ENCODE measurements around the gene HIRIP3.
A peak's percentile ranks its signal among the peaks of the same experiment; 100 is the strongest.

DNA sequence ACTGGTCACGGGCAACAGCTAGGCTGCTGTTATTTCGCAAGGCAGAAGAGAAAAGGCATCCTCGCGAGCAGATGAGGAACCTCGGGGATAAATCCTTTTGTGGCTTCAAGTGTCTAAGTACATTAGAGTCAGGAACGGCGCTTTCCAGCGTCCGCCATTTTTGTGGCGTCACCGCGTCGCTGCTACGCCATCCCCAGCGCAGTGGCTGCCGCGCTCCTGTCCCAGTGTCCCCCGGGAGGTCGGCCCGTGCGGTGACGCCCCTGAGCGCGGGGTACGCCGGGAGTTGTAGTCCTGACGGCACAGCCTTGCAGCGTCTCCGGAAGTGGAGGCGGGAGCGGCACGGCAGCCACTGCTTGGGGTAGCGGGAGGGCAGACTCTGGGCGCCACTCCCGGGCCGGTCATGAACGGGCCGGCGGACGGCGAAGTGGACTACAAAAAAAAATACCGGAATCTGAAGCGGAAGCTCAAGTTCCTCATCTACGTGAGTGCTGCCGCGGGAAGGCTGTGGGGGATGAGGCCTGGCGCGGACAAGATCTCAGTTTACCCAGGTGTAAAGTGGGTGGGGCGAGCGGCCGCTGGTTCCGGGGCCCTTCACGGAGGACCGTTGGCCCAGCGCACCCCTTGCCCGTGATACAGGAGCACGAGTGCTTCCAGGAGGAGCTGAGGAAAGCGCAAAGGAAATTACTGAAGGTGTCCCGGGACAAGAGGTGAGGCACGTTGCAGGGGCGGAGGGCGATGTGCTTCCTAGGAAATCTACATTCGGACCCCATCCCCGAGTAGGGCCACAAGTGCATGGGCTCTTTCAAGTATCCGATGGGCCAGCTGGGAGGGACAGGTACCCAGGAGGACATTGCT is 721 bp upstream of the HIRIP3 start, which contains the start of gene INO80E:
- TF ChIP-seq PPARA (CRISPR knock-in tag; IDR thresholded peaks at IDR 0.05; ENCODE audit: borderline replicate concordance) (no peak), TOX (CRISPR knock-in tag; IDR thresholded peaks at IDR 0.05; ENCODE audit: borderline replicate concordance) (no peak), ARNTL (CRISPR knock-in tag; IDR thresholded peaks at IDR 0.05; ENCODE audit: borderline replicate concordance, low read depth) (no peak), ZFP30 (CRISPR knock-in tag; IDR thresholded peaks at IDR 0.05) (no peak), ZFP3 (CRISPR knock-in tag; IDR thresholded peaks at IDR 0.05) (no peak), GLIS3 (CRISPR knock-in tag; IDR thresholded peaks at IDR 0.05) (0 out of 2 replicates have a peak, but pooled peaks have one; percentile 35), OSR1 (CRISPR knock-in tag; IDR thresholded peaks at IDR 0.05) (no peak), ZC3H10 (CRISPR knock-in tag; IDR thresholded peaks at IDR 0.05) (no peak), RARB (CRISPR knock-in tag; IDR thresholded peaks at IDR 0.05) (no peak)
- TF ChIP-seq, protein P1, sequence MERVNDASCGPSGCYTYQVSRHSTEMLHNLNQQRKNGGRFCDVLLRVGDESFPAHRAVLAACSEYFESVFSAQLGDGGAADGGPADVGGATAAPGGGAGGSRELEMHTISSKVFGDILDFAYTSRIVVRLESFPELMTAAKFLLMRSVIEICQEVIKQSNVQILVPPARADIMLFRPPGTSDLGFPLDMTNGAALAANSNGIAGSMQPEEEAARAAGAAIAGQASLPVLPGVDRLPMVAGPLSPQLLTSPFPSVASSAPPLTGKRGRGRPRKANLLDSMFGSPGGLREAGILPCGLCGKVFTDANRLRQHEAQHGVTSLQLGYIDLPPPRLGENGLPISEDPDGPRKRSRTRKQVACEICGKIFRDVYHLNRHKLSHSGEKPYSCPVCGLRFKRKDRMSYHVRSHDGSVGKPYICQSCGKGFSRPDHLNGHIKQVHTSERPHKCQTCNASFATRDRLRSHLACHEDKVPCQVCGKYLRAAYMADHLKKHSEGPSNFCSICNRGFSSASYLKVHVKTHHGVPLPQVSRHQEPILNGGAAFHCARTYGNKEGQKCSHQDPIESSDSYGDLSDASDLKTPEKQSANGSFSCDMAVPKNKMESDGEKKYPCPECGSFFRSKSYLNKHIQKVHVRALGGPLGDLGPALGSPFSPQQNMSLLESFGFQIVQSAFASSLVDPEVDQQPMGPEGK (CRISPR knock-in tag; IDR thresholded peaks at IDR 0.05; ENCODE audit: borderline replicate concordance) = no peak
- TF ChIP-seq, protein P2, sequence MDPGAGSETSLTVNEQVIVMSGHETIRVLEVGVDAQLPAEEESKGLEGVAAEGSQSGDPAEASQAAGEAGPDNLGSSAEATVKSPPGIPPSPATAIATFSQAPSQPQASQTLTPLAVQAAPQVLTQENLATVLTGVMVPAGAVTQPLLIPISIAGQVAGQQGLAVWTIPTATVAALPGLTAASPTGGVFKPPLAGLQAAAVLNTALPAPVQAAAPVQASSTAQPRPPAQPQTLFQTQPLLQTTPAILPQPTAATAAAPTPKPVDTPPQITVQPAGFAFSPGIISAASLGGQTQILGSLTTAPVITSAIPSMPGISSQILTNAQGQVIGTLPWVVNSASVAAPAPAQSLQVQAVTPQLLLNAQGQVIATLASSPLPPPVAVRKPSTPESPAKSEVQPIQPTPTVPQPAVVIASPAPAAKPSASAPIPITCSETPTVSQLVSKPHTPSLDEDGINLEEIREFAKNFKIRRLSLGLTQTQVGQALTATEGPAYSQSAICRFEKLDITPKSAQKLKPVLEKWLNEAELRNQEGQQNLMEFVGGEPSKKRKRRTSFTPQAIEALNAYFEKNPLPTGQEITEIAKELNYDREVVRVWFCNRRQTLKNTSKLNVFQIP (CRISPR knock-in tag; IDR thresholded peaks at IDR 0.05; ENCODE audit: borderline replicate concordance, low read depth) = no peak
- TF ChIP-seq, protein P3, sequence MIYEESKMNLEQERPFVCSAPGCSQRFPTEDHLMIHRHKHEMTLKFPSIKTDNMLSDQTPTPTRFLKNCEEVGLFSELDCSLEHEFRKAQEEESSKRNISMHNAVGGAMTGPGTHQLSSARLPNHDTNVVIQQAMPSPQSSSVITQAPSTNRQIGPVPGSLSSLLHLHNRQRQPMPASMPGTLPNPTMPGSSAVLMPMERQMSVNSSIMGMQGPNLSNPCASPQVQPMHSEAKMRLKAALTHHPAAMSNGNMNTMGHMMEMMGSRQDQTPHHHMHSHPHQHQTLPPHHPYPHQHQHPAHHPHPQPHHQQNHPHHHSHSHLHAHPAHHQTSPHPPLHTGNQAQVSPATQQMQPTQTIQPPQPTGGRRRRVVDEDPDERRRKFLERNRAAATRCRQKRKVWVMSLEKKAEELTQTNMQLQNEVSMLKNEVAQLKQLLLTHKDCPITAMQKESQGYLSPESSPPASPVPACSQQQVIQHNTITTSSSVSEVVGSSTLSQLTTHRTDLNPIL (CRISPR knock-in tag; IDR thresholded peaks at IDR 0.05; ENCODE audit: low read depth) = no peak
- TF ChIP-seq, protein P4, sequence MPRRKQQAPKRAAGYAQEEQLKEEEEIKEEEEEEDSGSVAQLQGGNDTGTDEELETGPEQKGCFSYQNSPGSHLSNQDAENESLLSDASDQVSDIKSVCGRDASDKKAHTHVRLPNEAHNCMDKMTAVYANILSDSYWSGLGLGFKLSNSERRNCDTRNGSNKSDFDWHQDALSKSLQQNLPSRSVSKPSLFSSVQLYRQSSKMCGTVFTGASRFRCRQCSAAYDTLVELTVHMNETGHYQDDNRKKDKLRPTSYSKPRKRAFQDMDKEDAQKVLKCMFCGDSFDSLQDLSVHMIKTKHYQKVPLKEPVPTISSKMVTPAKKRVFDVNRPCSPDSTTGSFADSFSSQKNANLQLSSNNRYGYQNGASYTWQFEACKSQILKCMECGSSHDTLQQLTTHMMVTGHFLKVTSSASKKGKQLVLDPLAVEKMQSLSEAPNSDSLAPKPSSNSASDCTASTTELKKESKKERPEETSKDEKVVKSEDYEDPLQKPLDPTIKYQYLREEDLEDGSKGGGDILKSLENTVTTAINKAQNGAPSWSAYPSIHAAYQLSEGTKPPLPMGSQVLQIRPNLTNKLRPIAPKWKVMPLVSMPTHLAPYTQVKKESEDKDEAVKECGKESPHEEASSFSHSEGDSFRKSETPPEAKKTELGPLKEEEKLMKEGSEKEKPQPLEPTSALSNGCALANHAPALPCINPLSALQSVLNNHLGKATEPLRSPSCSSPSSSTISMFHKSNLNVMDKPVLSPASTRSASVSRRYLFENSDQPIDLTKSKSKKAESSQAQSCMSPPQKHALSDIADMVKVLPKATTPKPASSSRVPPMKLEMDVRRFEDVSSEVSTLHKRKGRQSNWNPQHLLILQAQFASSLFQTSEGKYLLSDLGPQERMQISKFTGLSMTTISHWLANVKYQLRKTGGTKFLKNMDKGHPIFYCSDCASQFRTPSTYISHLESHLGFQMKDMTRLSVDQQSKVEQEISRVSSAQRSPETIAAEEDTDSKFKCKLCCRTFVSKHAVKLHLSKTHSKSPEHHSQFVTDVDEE (CRISPR knock-in tag; IDR thresholded peaks at IDR 0.05) = no peak
- TF ChIP-seq, protein P5, sequence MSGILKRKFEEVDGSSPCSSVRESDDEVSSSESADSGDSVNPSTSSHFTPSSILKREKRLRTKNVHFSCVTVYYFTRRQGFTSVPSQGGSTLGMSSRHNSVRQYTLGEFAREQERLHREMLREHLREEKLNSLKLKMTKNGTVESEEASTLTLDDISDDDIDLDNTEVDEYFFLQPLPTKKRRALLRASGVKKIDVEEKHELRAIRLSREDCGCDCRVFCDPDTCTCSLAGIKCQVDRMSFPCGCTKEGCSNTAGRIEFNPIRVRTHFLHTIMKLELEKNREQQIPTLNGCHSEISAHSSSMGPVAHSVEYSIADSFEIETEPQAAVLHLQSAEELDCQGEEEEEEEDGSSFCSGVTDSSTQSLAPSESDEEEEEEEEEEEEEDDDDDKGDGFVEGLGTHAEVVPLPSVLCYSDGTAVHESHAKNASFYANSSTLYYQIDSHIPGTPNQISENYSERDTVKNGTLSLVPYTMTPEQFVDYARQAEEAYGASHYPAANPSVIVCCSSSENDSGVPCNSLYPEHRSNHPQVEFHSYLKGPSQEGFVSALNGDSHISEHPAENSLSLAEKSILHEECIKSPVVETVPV (CRISPR knock-in tag; IDR thresholded peaks at IDR 0.05) = no peak
